Measurements from ENCODE around the gene MYO9B. TPM values are rescaled to one million over a fixed set of nuclear protein-coding genes. Genes with fewer than 3 reads are reported as not detected.

MYO9B gene, protein sequence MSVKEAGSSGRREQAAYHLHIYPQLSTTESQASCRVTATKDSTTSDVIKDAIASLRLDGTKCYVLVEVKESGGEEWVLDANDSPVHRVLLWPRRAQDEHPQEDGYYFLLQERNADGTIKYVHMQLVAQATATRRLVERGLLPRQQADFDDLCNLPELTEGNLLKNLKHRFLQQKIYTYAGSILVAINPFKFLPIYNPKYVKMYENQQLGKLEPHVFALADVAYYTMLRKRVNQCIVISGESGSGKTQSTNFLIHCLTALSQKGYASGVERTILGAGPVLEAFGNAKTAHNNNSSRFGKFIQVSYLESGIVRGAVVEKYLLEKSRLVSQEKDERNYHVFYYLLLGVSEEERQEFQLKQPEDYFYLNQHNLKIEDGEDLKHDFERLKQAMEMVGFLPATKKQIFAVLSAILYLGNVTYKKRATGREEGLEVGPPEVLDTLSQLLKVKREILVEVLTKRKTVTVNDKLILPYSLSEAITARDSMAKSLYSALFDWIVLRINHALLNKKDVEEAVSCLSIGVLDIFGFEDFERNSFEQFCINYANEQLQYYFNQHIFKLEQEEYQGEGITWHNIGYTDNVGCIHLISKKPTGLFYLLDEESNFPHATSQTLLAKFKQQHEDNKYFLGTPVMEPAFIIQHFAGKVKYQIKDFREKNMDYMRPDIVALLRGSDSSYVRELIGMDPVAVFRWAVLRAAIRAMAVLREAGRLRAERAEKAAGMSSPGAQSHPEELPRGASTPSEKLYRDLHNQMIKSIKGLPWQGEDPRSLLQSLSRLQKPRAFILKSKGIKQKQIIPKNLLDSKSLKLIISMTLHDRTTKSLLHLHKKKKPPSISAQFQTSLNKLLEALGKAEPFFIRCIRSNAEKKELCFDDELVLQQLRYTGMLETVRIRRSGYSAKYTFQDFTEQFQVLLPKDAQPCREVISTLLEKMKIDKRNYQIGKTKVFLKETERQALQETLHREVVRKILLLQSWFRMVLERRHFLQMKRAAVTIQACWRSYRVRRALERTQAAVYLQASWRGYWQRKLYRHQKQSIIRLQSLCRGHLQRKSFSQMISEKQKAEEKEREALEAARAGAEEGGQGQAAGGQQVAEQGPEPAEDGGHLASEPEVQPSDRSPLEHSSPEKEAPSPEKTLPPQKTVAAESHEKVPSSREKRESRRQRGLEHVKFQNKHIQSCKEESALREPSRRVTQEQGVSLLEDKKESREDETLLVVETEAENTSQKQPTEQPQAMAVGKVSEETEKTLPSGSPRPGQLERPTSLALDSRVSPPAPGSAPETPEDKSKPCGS (N-terminal part only)
- polyA plus RNA-seq (2012; ENCODE audit: insufficient read depth, insufficient read length): 55.3 TPM

DNA sequence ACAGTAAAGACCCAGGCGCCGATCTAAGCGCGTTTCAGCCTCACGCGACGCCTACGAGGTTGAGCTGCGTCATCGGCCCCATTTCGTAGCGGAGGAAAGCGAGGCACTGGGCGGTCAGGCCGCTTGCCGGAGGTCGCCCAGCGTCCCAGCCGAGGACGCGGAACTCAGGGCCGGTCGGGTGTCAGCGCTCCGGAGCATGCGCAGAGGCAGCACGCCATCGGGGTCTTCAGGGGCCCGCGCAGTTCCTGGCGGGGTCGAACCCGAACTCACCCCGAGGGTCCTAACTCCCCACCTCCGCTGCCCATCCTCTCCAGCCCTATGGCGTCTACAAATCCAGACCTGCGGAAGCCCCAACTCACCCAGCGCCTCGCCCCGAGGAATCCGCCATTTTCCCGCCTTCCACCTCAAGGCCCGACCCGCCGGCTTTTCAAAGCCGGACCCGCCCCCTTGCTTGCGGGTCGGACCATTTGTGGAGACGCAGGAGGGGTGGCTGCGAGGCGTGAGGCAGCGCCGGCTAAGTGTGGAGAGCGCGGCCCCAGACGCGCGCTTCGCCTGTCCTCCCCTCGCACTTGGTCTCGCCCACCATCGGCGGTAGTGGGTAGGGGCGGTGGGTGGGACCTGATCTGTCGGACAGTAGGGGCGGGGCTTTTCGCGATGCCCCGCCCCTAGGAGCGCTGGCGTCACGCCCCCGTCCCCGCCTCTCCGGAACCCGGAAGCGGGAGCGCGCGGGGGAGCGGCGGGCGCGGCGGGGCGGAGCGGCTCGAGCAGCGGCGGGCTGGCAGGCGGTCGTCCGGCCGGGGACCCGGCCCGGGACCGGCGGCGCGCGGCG is at the start of gene MYO9B, which contains the start of gene HAUS8:
MYO9B (plus strand) TSS at position 743 of the 829 bp plus-strand sequence. CDS start 25,941 bp downstream, outside the sequence.
HAUS8 (minus strand) TSS at position 418 of the 829 bp plus-strand sequence; CDS start at position 388, 30 bp downstream.
- peak within 1 kb of the TSS; percentile 86 for H3K4me3 ChIP-seq (ENCODE audit: low read length)
- peak; percentile 98 for DNase-seq (ENCODE audit: low read depth, low spot score)

DNA sequence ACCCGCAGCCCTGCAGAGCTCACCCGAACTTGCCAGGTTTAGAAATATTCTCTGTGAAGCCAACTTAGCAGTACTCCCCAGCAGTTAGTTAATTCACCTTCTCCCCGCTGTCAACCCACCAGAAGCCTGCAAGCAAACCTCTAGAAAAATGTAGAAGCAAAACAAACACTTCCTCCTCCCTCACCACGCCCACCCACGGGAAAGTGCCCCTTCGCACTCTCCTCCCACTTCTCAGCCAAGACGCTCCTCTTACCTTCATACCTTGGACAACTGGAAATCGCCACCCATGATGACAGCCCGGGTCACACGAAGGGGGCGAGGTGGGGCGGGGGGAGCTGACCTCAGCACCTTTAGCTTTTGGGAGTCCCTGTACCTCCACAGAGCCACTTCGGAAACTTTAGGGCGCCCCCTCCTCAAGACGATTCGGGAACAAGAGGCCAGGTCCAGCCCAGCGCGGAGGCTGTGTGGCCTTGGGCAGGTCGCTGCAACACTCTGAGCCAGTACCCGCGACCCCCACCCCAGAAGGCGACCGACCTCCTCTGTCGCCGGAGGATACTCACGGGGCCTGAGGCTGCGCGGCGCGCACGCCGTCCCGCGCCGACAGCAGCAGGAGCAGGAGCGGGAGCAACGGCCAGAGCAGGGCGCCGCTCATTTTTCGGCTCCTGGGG is 49.5 kb upstream of the MYO9B start:
- no peak overlapping the region for H3K4me3 ChIP-seq (ENCODE audit: low read length)

DNA sequence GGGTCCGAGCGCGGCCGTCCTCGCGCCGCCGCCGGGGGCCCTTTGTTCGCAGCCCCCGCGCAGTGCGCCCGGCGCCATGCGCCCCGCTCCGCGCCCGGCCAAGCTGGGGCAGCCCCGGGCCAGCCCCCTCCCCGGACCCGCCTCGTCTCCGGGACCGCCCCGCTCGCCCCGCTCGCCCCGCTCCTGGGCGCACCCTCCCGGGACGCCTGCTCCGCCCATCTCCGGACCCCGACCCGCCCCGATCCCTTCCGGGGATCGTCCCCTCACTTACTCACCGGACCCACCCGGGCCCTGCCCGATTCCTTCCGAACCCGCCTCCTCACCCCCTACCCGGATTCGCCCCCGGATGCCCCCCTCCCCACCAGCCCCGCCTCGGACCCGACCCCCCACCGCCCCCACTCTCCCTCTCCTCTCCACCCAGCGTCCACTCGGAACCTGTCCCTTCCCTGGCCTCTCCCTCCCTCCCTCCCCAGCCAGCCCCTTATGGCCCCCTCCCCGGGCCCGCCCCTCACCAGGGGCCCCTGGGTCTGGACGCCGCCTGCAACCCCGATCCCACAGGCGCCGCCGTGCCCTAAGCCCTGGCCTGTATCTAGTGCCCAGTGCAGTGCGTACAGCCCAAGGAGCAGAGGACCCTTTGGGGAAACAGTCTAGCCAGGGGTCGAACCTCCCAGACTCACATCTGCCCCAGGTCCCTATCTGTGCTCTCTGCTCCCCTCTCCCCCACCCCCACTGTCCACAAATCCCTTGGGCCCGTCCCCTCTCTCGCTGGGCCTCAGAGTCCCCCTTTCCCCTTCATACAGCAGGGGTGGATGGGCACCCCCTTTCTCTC is 48.7 kb upstream of the MYO9B start, which contains the start of gene CPAMD8:
CPAMD8 (minus strand) TSS at position 105 of the 829 bp plus-strand sequence. CDS start 168 bp downstream, outside the sequence.
- no peak for DNase-seq (ENCODE audit: low read depth, low spot score)
- H3K4me3 ChIP-seq (ENCODE audit: low read length): no peak within 1 kb of the TSS

More for the DNA sequence above, 49.5 kb upstream of the MYO9B start:
- DNase-seq (ENCODE audit: low read depth, low spot score): no peak

DNA sequence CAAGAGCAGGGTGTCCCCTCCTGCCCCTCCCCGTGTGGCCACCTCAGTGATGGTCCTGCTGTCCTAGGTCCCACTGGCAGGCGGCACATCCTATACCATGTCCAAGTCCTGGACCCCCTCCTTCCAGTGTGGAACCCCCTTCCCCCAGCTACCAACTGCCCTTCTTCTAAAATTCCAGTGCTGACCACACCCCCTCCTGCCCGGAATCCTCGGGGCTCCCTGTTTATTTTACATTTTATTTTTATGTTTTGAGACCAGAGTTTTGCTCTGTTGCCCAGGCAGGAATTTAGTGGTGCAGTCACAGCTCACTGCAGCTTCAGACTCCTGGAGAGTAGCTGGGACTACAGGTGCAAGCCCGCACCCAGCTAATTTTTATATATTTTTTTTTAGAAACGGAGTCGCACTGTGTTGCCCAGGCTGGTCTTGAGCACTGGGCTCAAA is 48.0 kb upstream of the MYO9B start:
- H3K4me3 ChIP-seq (ENCODE audit: low read length): no peak overlapping the region
- no peak for DNase-seq (ENCODE audit: low read depth, low spot score)

DNA sequence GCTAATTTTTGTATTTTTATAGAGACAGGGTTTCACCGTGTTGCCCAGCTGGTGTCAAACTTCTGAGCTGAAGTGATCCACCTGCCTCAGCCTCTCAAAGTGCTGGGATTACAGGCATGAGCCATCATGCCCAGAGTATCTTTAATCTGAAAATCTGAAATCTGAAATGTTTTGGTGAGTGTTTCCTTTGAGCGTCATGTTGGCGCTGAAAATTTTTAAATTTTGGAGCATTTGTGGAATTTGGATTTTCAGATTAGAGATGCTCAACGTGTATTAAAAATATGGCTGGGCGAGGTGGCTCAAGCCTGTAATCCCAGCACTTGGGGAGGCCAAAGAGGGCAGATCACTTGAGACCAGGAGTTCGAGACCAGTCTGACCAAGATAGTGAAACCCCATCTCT is 43.8 kb upstream of the MYO9B start:
- no peak overlapping the region for H3K4me3 ChIP-seq (ENCODE audit: low read length)
- DNase-seq (ENCODE audit: low read depth, low spot score): no peak

DNA sequence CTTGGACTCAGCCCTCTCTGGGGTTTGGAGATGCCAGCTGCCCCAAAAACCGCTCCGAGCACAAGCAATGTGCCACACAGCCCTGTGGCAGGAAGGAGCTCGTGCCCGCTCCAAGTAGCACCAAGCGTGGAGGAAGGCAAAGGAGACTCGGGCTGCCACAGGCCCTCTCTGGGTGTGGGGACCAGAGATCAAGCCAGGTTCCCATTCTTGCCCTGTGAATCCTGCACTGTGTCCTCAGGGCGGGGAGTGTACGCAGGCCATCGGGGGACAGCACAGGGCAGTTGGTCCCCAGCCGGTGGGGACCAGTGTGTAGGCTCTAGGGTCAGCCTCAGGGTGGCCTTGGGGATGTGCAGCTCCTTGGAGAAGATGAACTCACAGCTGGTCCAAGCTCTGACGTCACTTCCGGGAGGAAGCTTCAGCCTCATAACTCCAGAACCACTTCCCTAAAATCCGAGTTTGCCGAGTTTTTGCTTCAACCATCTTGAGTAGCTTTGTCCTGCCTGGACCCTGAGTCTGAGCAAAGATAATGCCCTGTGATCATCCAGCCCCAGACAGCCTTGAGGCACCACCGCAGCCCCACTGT is 39.6 kb upstream of the MYO9B start:
- no peak for DNase-seq (ENCODE audit: low read depth, low spot score)
- no peak overlapping the region for H3K4me3 ChIP-seq (ENCODE audit: low read length)

DNA sequence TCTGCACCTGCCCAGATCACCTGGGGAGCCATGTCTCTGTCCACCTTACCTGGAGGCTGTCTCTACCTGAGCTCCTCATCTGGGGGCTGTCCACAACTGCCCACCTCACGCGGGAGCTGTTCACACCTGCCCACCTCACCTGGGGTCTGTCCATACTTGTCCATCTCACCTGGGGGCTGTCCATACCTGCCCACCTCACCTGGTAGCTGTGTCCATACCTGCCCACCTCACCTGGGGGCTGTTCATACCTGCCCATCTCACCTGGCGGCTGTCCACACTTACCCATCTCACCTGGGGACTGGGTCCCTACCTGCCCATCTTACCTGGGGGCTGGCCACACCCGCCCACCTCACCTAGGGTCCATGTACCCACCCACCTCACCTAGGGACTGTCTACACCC is 38.9 kb upstream of the MYO9B start:
- DNase-seq (ENCODE audit: low read depth, low spot score): no peak
- no peak overlapping the region for H3K4me3 ChIP-seq (ENCODE audit: low read length)

DNA sequence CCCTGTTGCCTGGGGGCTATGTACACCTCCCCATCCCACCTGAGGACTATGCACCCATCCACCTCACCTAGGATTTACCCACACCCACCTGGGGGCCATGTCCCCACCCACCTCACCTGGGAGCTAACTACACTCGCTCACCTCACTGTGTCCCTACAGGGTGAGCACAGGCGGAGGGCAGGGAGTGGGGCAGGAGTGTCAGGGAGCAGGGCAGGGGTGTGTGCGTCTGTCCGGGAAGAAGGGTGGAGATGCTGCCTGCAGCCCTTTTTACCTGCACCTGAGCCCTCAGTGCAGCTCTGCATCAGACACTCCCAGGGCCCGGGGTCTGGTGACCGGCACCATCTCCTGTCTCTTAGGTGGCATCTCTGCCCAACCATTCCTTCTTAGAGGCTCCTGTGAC is 38.4 kb upstream of the MYO9B start:
- no peak for DNase-seq (ENCODE audit: low read depth, low spot score)
- no peak overlapping the region for H3K4me3 ChIP-seq (ENCODE audit: low read length)

DNA sequence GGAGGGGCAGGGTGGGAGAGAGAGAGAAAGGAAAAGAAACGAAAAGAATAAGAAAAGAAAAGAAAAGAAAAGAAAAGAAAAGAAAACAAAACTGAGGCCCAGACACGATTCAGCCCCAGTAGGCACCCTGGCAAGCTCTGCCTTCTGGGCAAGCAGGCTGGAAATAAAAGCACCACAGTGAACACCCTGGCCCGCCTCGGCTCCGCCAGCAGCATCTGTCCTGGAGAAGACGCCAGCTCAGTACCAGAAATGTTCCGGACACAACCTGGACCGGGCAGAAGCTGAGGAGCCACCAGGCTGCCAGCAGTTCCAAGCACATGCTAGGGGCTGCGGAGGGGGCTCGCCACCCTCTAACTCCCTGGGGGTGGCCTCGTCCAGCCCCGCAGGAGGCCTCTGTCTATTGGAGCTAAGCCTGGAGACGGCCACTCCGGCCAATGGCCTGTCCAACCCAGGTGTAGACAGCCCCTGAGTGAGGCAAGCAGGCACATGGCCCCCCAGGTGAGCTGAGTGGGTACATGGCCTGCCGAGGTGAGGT is 37.5 kb upstream of the MYO9B start:
- no peak for DNase-seq (ENCODE audit: low read depth, low spot score)

DNA sequence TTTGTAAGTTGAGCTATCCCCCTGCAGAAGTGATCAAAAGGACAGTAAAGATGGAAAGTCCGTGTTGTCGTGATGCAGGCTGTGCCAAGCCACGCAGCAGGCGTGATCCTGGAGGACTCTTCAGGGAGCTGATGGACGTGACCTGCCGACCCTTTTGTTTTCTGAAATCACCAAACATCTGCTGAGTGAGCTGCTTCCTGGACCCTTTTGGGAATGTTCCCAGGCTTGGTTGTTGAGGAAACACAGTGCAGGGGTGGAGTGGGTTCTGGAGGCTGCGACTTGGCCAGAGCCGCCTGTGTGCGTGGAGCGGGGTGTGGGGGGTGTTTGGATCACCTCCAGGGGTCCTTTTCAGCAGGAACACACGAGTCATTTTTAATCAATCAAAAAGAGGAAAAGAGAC is 33.6 kb upstream of the MYO9B start:
- DNase-seq (ENCODE audit: low read depth, low spot score): no peak
- no peak overlapping the region for H3K4me3 ChIP-seq (ENCODE audit: low read length)

More for the DNA sequence above, 37.5 kb upstream of the MYO9B start:
- H3K4me3 ChIP-seq (ENCODE audit: low read length): no peak overlapping the region

DNA sequence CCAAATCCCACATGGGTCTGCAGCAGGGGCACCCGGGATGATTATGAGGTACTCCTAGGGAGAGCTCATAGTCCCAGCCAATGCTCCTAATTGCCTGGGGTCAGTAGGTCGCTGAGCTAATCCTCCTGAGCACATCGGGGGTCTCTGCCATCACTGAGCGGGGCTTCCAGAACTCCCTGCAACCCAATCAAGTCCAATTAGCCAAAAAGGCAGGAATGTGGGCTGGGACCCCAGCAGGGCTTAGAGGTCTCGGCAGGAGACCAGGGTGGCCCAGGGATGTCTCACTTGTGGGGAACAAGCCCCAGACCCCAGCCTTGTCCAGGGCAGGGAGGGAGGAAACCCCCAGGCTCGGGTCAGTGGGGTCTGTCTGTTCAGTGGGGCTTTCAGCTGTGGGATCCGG is 31.8 kb upstream of the MYO9B start:
- DNase-seq (ENCODE audit: low read depth, low spot score): no peak
- H3K4me3 ChIP-seq (ENCODE audit: low read length): no peak overlapping the region

DNA sequence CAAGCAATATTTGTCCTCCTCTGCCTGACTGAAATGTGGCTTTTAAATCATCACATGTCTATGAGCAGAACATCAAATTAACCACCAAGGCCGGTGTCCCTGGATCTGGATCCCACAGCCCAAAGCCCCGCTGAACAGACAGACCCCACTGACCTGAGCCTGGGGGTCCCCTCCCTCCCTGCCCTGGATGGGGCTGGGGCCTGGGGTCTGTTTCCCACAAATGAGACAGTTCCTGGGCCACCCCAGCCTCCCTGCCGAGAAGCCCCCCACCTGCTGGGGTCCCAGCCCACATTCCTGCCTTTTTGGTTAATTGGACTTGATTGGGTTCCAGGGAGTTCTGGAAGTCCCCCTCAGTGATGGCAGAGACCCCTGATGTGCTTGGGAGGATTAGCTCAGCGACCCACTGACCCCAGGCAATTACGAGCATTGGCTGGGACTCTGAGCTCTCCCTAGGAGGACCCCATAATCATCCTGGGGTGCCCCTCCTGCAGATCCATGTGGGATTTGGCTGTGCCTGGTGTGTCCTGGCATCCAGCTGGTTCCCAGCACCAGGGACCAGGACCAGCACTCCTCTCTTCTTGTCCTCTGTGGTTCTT is 29.6 kb upstream of the MYO9B start:
- DNase-seq (ENCODE audit: low read depth, low spot score): no peak
- H3K4me3 ChIP-seq (ENCODE audit: low read length): no peak overlapping the region

DNA sequence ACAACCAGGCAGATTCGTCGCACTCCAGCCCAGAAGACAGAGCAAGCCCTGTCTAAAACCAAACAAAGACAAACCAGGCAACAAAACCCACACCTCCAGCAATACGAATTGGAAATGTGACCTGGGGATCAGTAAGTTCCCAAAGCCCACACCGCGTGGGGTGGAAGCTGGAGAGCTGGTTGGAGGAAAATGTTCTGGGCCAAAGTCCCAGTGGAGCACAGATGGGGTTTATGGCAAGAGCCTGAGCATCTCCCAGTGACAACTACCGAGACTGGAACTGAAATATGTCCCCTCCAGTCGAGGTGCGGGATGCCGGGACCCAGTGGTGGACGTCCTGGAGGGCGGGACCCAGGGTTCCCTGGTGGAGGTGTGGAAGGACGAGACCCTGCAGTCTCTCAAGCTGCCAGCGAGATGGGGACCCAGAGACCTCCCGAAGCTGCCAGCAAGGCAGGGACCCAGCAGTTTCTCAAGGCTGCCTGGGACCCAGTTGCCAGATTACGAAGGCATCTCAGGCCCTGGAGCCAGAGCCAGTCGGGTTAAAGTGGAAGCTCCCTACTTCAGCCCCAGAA is 26.6 kb upstream of the MYO9B start:
- no peak overlapping the region for H3K4me3 ChIP-seq (ENCODE audit: low read length)
- no peak for DNase-seq (ENCODE audit: low read depth, low spot score)

DNA sequence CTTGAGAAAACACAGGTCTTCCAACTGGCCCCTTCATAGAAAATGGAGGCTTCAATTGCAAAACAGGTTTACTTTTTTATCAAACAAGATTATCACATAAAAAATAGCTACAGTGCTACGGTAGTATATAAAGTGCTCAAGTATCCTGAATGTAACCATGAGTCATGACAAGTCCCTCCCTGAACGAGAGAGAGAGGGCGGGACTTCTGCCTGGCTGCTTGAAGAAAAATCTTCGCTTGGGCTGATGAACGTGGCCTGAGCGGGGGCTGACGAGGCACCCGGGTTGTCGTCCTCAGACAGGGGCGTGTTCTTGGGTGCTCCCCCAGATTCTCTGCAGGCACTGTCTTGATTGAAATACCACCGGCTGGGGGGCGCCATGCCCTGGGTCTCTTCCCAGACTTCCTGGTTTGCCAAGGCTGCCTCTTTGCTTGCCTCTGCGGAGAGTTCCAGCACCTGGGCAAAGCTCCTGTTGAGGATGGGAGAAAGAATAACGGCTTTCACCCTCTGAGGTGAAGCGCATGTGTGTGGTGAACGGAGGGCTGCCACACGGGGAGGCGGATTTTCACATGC is 25.8 kb upstream of the MYO9B start:
- DNase-seq (ENCODE audit: low read depth, low spot score): no peak
- no peak overlapping the region for H3K4me3 ChIP-seq (ENCODE audit: low read length)

DNA sequence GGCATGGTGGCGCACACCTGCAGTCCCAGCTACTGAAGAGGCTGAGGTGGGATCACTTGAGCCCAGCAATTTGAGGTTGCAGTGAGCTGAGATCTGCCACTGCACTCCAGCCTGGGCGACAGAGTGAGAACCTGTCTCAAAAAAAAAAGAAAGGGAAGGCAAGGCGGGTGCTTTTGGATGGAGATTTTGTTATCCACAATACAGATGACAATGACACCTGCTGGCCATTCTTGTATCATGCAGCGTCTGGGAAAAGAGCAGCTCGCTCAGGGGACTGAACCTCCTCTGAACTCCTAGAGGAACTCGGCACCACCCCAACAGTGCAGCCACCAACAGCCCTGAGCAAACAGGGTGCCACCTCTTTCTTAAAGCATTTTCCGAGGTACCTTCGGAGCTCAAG is 23.1 kb upstream of the MYO9B start:
- no peak overlapping the region for H3K4me3 ChIP-seq (ENCODE audit: low read length)
- DNase-seq (ENCODE audit: low read depth, low spot score): no peak
